Lower leg skin (tissue), 3 donors: ENCODE results near the gene SEMA3A.

Source experiments
- POLR2A ChIP-seq, 2 donors: fragments of 450-650 bp; IDR thresholded peaks; one replicate each; pipeline ENCODE4 v1.6.1; 2016 to 2017; ENCODE audit warnings: antibody characterized with exemption in 2 of 2, mild to moderate bottlenecking in 1 of 2, moderate library complexity in 1 of 2
- TF ChIP-seq, protein P1 (sequence below), 3 donors: fragments of 450-650 bp; IDR thresholded peaks; one replicate each; pipeline ENCODE4 v1.5.1; 2016; ENCODE audit warnings: antibody characterized with exemption in 3 of 3, mild to moderate bottlenecking in 3 of 3, moderate library complexity in 2 of 3

DNA sequence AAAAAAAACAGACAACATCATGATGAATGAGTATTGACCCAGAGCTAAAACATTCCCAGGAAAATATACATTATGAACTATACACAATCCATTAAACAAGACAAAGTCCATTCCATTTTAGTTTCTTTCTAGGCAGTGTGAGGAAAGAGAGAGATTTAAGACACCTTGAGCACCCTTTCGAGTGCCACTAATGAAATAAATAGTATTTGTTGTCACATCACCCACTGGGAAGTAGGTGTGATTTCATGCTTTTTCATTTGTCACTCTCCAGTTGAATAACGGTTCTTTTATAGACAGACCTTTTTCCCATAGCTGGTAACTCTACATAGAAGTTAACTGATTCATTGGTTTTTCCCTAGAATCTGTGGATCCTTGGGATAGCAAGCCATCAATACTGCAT, 29.9 kb upstream of the SEMA3A start:
- TF ChIP-seq, protein P1, sequence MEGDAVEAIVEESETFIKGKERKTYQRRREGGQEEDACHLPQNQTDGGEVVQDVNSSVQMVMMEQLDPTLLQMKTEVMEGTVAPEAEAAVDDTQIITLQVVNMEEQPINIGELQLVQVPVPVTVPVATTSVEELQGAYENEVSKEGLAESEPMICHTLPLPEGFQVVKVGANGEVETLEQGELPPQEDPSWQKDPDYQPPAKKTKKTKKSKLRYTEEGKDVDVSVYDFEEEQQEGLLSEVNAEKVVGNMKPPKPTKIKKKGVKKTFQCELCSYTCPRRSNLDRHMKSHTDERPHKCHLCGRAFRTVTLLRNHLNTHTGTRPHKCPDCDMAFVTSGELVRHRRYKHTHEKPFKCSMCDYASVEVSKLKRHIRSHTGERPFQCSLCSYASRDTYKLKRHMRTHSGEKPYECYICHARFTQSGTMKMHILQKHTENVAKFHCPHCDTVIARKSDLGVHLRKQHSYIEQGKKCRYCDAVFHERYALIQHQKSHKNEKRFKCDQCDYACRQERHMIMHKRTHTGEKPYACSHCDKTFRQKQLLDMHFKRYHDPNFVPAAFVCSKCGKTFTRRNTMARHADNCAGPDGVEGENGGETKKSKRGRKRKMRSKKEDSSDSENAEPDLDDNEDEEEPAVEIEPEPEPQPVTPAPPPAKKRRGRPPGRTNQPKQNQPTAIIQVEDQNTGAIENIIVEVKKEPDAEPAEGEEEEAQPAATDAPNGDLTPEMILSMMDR (IDR thresholded peaks at IDR 0.05): no peak
- TF ChIP-seq POLR2A (IDR thresholded peaks at IDR 0.05): no peak
